Measurements from ENCODE around the gene GLIS2.

Gene GLIS2

DNA sequence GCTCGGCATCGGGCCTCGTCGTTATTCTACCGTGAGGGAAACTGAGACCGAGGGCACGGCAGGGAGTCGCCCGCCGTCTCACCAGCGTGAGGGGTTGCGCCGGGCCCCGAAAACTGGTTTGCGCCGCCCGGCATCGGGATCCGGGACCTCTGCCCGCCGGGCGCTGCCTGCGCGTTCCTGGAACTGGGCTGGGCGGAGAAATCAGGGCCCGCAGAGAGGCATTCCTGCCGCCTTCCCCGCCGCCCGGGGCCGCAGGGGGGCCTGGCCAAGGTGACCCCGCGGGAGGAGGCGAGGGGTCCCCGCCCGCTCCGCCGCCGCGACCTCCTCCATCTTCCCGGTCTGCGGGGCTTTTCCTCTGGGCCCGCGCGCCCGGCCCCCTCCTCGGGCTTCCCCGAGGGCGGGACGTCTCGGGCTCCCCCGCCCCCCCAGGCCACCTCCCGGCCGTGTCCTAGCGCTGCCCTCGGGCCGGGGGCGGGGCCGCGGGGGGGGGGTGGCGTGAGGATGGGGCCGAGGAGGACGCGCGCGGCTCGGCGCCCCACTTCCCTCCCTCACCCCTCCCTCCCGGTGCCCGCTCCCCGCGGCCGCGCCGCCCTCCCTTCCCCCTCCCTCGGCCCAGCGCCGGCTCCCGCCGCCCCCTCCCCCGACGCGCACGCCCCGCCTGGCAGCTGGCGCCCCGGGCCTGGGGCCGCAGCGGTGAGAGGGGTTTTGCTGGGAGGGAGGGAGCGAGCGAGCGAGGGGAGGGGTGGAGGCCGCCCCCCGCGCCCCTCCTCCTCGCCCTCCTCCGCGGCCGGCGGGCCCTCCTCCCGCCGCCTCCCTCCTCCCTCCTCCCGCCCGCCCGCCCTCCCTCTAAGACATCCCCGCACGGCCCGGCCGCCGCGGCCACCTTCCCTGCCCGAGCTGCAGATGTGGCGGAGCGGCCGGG is at the start of gene GLIS2:
TSS of gene GLIS2 (plus strand) at position 882 of the 922 bp plus-strand sequence. CDS start 16,214 bp downstream, outside the sequence.
- peak within 1 kb of the TSS; percentile 65 for H3K4me3 ChIP-seq (ENCODE audit: control insufficient read depth, low read depth, low read length)
- DNase-seq (ENCODE audit: low read depth) = peak; percentile 63
- TF ChIP-seq, protein P1, sequence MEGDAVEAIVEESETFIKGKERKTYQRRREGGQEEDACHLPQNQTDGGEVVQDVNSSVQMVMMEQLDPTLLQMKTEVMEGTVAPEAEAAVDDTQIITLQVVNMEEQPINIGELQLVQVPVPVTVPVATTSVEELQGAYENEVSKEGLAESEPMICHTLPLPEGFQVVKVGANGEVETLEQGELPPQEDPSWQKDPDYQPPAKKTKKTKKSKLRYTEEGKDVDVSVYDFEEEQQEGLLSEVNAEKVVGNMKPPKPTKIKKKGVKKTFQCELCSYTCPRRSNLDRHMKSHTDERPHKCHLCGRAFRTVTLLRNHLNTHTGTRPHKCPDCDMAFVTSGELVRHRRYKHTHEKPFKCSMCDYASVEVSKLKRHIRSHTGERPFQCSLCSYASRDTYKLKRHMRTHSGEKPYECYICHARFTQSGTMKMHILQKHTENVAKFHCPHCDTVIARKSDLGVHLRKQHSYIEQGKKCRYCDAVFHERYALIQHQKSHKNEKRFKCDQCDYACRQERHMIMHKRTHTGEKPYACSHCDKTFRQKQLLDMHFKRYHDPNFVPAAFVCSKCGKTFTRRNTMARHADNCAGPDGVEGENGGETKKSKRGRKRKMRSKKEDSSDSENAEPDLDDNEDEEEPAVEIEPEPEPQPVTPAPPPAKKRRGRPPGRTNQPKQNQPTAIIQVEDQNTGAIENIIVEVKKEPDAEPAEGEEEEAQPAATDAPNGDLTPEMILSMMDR (conservative IDR thresholded peaks at IDR 0.05; ENCODE audit: control insufficient read depth, insufficient read depth, low read depth, low read length) = no peak

DNA sequence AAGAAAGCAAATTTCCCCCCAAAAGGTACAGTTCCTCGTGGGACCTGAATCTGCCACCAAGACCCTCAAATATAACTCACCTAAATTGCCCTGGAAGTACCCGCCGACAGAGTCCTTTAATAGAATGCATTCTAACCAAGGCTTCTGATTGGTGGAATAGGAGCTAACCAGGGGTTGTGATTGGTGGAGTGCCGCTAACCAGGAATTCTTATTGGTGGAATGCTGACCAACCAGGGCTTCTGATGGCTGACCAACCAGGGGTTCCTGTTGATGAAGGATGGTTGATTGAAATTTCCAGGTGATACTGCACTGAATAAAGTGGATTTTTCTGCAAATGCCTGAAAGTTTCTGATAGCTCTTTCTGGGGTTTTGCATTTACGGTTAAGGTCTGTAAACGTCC is 49.5 kb upstream of the GLIS2 start:
- no peak overlapping the region for H3K4me3 ChIP-seq (ENCODE audit: control insufficient read depth, low read depth, low read length)
- TF ChIP-seq, protein P1 (conservative IDR thresholded peaks at IDR 0.05; ENCODE audit: control insufficient read depth, insufficient read depth, low read depth, low read length) = no peak
- DNase-seq (ENCODE audit: low read depth) = peak; percentile 39

DNA sequence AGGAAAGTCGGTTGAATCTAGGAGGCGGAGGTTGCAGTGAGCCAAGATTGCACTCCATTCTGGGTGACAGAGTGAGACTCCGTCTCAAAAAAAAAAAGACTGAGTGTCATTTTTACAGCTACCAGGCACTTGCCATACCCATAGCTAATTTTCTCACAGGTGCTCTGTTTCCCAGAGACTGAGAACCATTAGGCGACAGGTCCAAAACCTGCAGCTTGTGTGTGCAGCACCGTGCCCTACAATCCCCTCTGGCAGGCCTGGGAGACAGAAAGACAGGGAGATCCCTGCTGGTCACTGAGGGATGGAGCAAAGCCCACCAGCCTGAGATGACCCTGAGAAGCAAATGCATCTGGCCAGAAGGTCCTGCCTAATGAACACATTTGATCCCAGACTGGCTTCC is 45.8 kb upstream of the GLIS2 start:
- H3K4me3 ChIP-seq (ENCODE audit: control insufficient read depth, low read depth, low read length) = no peak overlapping the region
- DNase-seq (ENCODE audit: low read depth) = no peak
- TF ChIP-seq, protein P1 (conservative IDR thresholded peaks at IDR 0.05; ENCODE audit: control insufficient read depth, insufficient read depth, low read depth, low read length) = no peak

DNA sequence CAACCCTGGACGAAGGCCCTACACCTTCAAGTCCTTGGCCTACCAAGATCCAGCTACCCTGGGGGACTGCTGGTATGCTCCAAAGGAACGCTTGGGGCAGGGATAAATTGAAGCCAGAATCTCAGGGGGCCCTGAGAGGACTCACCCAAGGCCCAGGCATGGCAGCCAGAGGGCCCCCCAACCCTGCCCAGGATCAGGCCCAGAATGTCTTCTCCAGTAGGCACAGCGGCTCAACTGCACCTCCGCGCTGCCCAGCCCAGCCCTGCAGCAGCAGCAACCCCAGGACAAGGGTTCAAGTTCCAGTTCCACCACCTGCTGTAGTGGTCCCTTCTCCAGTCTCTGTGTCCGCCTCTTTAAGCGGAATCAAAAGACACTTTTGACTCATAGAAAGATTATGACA is 45.3 kb upstream of the GLIS2 start:
- no peak for DNase-seq (ENCODE audit: low read depth)
- H3K4me3 ChIP-seq (ENCODE audit: control insufficient read depth, low read depth, low read length) = peak overlapping the region; percentile 67
- TF ChIP-seq, protein P1 (conservative IDR thresholded peaks at IDR 0.05; ENCODE audit: control insufficient read depth, insufficient read depth, low read depth, low read length) = no peak

DNA sequence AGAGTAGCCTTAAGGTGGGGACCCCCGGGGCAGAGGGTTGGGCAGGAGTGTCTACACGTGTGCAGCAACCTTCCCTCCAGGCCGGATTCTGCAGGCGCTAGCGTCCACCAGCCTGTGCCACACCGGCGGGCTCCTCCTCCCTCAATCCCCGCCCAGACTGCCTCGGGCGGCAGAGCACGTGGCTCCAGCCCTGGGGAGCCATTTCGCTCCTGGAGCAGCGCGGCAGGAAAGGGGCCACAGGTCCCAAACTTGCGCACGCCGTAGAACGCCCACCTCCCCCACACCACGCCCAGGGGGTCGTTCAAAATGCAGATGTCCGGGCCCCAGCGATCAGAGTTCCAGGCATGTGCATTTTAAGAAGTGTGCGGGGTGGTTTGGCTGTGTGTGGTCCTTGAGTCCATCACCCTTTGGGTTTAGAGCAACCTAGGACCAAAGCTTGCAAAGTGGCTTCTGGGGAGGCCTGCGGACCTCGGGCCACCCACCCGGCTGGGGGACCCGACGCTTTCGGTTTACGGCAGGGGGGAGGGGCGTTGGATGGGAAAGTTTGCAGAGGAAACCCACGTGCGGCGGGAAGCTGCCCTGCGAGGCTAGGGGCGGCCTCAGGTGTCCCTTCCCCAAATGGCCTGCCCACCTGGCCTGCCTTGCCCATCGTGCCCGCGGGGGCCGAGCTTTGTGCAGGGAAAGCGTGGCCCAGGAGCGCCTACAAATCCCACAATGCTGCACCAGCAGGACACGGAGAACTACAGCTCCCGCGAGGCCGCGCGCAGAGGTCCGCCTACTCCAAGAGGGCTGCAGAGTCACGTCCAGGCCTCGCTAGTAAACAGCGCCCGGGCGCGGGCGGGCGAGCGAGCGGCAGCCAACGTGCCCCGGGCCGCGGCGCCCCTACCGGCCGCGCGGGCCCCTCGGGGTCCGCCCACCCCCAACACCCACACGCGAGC is 44.4 kb upstream of the GLIS2 start:
- peak; percentile 91 for DNase-seq (ENCODE audit: low read depth)
- TF ChIP-seq, protein P1 (conservative IDR thresholded peaks at IDR 0.05; ENCODE audit: control insufficient read depth, insufficient read depth, low read depth, low read length) = no peak
- H3K4me3 ChIP-seq (ENCODE audit: control insufficient read depth, low read depth, low read length) = peak overlapping the region; percentile 67

DNA sequence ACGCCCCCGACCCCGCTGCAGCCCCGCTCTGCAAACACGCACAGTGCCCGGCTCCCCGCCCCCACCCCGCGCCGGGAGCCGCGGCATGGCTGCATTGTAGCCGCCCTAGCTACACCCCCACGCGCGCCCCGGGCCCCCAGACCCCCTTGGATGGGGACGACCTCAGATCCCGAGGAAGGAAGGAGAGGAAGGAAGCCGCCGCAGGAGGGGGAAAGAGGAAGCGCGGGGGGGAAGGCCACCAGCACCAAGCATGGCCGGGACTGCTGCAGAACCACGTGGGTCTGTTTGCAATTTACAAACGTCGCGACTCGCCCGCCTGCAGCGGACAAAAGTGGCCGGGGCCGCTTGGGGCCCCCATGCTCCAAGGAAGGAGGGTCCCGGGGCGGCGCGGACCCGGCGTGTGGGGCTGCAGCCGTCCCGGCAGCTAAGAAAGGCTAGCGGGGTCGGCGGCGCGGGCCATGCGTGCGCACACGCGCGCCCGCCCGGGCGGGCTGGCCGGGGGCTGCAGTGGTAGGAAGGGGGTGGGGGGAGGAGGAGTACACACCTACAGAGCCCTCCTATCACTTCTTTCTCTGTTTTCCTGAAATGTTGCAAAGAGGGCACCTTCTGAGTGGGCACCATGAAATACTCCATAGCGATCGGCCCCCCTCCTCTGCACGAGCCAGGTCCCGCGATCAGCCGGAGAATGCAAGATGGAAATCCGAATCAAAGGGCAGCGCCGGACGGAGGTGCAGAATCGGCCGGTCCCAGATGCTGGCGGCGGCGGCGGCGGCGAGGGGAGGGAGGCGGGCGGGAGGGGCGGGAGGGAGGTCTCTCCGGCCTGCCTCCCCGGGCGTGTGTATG is 43.5 kb upstream of the GLIS2 start:
- TF ChIP-seq, protein P1 (conservative IDR thresholded peaks at IDR 0.05; ENCODE audit: control insufficient read depth, insufficient read depth, low read depth, low read length) = no peak
- DNase-seq (ENCODE audit: low read depth) = peak; percentile 38
- peak overlapping the region; percentile 67 for H3K4me3 ChIP-seq (ENCODE audit: control insufficient read depth, low read depth, low read length)

Measured in fibroblast of mammary gland (primary cell).